Measurements from ENCODE around the gene SH2D7. TPM values are rescaled to one million over a fixed set of nuclear protein-coding genes. Genes with fewer than 3 reads are reported as not detected.

Gene SH2D7
- total RNA-seq, 1 experiment from 2014 or later = not detected

DNA sequence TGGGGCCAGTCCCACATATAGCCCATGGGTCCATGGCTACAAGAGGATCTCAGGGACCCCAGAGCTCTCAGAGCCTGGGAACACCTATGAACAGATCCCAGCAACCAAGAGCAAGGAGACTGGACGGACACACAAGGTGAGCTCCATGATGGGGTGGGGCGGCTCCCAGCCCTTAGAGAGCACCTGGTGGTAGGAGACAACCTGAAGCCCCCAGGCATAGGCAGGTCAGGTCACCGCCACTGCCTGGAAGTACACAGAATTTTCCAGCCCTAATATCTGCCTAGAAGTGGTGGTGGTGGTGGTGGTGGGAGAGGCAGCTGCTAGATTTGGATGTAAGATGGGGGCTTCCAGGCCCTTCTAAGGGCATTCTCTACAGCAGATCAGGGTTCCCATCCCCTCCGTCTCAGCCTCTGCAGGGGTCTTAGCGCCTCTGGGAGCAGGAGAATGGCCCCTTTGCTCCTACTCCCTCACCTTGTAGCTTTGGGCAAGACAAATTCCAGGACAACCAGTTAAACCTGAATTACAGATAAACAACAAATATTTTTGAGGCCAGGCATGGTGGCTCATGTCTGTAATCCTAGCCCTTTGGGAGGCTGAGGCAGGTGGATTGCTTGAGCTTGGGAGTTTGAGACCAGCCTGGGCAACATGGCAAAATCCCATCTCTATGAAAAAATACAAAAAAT lies 9.2 kb downstream of the SH2D7 start:
- Histone ChIP-seq H4K8ac (replicated peaks; ENCODE audit: insufficient read length, low read depth, low read length) (no peak overlapping the region), H3K23ac (ENCODE audit: insufficient read length, low read depth, low read length) (no peak overlapping the region), H3K23me2 (ENCODE audit: insufficient read length, low read depth, low read length, poor library complexity, severe bottlenecking) (no peaks in the 10 kb centered on the region), H2AK5ac (ENCODE audit: insufficient read length, low read length) (no peak overlapping the region), H3K9ac (ENCODE audit: extremely low read depth, insufficient read length, low read length) (no peak overlapping the region), H4K20me1 (ENCODE audit: control insufficient read depth, insufficient read depth, insufficient read length) (no peaks in the 10 kb centered on the region), H2AFZ (ENCODE audit: low read length) (no peak overlapping the region), H3K79me1 (ENCODE audit: insufficient read depth, low read depth, low read length, poor library complexity, severe bottlenecking) (no peaks in the 10 kb centered on the region), H2BK5ac (ENCODE audit: insufficient read length, low read length) (no peak overlapping the region), H2BK120ac (ENCODE audit: low read depth, low read length, poor library complexity, severe bottlenecking) (no peak overlapping the region), H3K79me2 (ENCODE audit: insufficient read depth, low read length) (no peaks in the 10 kb centered on the region), H3K18ac (ENCODE audit: insufficient read length, low read depth, low read length) (no peak overlapping the region), H3K4ac (ENCODE audit: low read depth, low read length) (no peak overlapping the region), H2BK15ac (ENCODE audit: low read depth, low read length) (no peak overlapping the region), H3K27me3 (ENCODE audit: insufficient read depth, low read length) (no peaks in the 10 kb centered on the region), H4K5ac (ENCODE audit: insufficient read length, low read depth, low read length) (no peak overlapping the region), H2BK20ac (ENCODE audit: low read depth, low read length, poor library complexity, severe bottlenecking) (no peak overlapping the region), H4K91ac (ENCODE audit: insufficient read length, low read depth, low read length) (no peak overlapping the region), H2BK12ac (ENCODE audit: insufficient read length, low read depth, low read length) (no peak overlapping the region), H3K9me3 (ENCODE audit: control insufficient read depth, low read depth, low read length) (no peaks in the 10 kb centered on the region), H3K4me2 (ENCODE audit: insufficient read depth, insufficient read length, low read length) (no peak overlapping the region), H3K14ac (ENCODE audit: insufficient read depth, low read length) (no peak overlapping the region), H3K4me1 (ENCODE audit: insufficient read depth, low read length) (no peaks in the 10 kb centered on the region), H3K56ac (ENCODE audit: insufficient read length, low read depth, low read length) (no peak overlapping the region), H3K27ac (ENCODE audit: insufficient read length, low read depth, low read length) (no peak overlapping the region), H3T11ph (ENCODE audit: low read length) (no peak overlapping the region)
- TF ChIP-seq, protein P1, sequence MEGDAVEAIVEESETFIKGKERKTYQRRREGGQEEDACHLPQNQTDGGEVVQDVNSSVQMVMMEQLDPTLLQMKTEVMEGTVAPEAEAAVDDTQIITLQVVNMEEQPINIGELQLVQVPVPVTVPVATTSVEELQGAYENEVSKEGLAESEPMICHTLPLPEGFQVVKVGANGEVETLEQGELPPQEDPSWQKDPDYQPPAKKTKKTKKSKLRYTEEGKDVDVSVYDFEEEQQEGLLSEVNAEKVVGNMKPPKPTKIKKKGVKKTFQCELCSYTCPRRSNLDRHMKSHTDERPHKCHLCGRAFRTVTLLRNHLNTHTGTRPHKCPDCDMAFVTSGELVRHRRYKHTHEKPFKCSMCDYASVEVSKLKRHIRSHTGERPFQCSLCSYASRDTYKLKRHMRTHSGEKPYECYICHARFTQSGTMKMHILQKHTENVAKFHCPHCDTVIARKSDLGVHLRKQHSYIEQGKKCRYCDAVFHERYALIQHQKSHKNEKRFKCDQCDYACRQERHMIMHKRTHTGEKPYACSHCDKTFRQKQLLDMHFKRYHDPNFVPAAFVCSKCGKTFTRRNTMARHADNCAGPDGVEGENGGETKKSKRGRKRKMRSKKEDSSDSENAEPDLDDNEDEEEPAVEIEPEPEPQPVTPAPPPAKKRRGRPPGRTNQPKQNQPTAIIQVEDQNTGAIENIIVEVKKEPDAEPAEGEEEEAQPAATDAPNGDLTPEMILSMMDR (conservative IDR thresholded peaks at IDR 0.05) = no peak
- H3K9me3 Mint-ChIP-seq = no peaks in the 10 kb centered on the region
- no peak overlapping the region for H3K27ac Mint-ChIP-seq
- peaks cover 3% of the 10 kb centered on the region for H3K27me3 Mint-ChIP-seq (ENCODE audit: low read depth)
- H3K4me3 Mint-ChIP-seq = no peak overlapping the region
- H3K36me3 Mint-ChIP-seq (ENCODE audit: insufficient read depth in 1 of 3, low read depth in 3 of 3) = peaks cover 4 to 11% (median 7%) of the 10 kb centered on the region in 3 experiments; a peak in 5 of 7 replicates
- no peak for DNase-seq
- H3K4me1 Mint-ChIP-seq = no peaks in the 10 kb centered on the region
- no CpG with 5 or more reads among the region's 5 CpGs for WGBS (ENCODE audit: extremely low coverage, insufficient read length, low lambda C conversion rate)
